GM19193 (cell line): ENCODE results near the gene SIVA1.

ENCODE experiments used
- POLR2A ChIP-seq: IDR thresholded peaks from 4 replicates; pipeline ENCODE4 v1.6.1; 2011; ENCODE audit not compliant: insufficient read depth, insufficient read length; ENCODE audit errors: extremely low read depth

The SIVA1 gene

DNA sequence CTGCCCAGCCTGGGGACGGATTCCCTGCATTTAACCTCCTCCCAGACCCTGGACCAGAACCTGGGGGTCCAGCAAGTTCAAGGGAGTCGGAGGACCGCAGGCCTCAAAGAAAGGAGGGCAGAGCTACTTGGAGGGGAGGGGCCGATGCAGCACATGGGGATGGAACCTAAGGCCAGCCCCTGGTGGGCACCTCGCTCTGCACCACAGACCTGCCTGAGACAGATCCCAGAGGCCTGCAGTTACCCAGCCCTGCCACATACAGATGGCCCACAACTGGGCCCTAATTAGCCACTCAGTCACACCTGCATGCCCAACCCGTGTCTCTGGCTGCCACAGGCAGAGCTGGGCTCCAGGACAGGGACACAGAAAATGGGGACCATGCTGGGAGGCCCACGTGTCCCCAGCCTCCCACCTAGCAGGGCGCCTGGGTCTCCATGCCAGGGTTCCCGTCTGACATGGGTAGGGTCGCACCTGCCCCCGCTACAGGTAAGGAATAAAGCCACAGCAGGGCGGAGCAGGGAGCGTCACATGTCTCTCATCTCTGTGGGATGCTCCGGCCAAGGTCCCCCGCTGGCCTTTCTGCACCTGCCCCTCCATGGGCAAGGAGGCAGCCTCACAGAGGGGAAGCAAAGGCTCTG, 25.9 kb downstream of the SIVA1 start:
- TF ChIP-seq POLR2A = no peak

DNA sequence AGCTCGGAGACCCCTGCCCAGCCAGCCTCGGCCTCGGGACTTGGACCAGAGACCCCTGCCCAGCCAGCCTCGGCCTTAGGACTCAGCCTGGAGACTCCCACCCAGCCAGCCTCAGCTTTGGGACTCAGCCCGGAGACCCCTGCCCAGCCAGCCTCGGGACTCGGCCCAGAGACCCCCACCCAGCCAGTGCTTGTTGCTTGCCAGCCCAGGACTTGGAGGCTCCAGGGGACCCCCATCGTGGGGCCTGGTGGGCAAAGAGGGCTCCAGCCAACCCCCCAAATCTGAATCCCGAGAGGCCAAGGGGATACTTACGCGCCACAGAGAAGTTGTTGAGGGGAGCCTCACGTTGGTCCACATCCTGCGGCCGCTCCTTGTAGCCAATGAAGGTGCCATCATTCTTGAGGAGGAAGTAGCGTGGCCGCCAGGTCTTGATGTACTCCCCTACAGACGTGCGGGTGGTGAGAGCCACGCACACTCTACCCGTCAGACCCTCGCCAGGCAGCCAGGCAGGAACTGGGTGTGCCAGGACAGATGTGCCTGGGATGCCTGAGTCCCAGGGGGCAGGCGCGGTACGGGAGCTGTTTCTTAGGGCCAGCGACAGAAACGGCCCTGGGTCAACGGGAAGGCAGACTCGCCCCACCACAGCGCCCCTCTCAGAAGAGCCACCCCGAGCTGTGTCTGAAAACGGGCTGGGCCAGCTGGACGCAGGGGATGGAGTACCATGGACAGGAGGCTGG, 27.0 kb downstream of the SIVA1 start:
- no peak for TF ChIP-seq POLR2A

DNA sequence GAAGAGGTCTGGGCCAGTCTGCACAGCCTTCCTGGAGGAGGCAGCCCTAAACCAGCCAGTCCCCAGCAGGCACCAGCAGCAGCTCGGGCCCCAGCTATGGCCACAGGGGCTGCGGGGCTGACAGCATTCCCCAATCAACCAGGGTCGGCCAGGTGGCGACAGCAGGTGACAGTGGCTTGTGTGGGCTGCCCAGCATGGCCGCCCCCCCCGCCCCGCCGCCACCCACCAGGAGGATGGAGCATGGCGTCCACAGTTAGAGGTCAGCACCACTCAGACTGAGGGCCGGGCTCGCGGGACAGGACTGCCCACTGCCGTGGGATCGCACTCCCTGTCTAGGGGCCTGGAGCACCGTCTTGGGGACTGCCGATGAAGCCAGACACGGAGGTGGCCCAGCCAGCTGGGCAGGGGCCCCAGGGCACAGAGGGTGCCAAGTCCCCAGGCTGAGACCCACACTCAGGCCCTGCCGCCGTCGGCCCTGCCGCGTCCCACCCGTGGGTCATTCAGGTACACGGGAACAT, 27.6 kb downstream of the SIVA1 start:
- no peak for TF ChIP-seq POLR2A

DNA sequence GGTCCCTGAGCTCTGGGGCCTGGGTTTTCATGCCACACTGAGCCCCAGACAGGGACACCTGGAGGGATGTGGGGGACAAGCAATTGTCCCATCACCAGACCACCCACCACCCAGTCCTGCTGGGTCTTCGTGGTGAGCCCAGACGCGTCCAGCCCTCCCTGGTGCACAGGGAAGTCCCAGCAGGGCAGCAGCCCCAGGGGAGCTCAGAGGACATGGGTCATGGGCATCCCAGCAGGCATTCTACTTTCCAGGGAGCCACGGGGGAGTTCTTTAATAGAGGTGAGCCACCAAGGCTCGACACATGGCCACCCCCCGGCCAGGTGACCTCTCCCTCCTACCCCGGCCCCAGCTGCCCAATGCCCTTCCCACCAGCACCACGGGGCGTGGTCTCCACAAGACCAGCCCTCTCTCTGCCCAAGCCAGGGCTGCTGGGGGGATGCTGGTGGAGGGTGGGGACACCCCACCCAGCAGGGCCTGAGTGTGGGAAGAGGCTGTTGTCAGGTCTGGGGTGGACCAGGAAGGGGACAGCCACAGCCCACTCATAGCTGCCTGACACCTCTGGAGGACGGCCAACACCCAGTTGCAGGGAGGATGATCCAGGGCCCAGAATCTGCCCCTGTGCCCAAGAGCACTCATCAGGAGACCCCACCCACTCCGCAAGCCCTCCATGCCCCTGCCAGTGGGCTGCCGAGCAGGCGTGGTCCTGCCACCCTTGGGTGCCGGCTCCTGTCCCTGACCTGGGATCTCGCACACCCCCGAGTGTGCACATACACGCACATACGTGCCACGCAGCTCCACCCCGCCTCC, 28.5 kb downstream of the SIVA1 start:
- TF ChIP-seq POLR2A = no peak

DNA sequence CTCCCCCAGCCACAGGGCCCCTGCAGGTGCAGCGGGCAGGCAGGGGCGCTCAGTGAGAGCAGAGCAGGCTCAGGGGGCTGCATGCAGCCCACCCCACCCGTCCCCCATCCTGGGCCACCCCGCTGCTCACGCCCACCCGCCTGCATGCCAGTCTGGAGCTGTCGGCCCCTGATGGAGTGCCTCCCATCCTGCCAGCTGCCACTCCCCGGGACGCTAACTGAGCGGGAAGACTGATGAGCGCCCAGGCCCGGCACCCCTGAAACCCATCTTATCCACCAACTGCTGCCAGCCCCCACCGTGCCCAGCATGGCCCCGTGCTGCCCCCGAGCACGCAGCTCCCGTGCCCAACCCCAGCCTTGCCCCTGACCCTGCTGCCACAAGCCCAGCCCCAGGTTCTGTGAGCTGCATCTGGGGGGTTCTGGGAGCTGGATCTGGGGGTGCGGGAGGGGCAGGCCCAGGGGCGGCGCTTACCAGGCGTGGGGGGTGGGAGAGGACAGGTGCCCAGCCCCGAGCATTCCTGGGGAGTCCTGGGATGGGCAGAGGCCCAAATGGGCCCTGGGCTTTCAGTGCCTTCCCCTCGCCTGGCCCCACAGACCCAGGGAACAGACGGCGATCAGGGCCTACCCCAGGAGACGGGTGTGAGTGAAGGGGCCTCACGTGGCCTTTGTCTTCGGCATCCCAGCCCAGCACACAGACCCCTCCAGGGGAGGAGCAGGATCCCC, 29.3 kb downstream of the SIVA1 start:
- no peak for TF ChIP-seq POLR2A

DNA sequence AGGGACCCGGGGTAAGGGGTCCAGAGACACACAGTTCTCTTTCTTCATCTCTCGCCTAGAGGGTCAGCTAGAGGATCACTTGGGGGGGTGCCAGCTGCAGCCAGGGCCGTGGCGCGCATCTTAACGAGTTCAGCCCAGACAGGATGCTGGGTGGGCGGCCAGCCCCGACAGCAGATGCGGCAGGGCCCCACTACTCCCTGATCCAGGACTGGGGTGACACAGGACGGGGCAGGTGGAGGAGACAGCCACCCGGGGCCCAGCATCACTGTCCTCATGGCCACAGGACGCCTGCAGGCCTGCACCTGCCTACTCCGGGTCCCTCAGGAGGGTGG, 29.8 kb downstream of the SIVA1 start:
- TF ChIP-seq POLR2A = no peak

DNA sequence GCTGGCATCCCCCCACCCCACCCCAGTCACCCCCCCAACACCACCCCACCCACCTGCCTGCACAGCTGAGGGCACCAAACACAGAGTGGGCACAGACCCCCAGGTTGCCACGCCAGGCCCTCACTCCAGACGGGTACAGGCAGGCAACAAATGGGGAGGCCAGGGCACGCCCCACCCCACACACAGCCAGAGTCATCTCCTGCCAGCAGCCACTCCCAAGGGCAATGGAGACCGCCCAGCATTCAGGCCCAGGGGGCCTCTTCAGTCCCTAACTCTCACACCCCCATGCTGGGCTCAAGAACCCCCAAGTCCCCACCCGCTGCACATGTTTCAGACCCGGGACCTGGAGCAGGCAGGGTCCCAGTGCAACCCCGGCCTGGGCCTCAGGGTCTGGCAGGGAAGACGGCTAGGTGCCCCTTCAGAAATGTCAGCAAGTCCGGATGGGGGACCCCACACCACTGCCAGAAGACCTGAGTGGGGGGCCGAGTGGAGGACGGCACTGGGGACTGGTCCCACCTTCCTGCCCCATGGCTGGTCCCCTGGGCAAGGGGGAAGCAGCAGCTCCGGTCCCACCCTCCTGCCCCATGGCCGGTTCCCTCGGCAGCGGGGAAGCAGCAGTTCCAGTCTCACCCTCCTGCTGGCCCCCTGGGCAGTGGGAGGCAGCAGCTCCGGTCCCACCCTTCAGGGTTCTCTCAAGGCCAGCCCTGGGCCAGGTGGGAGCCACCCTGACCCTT, 30.7 kb downstream of the SIVA1 start:
- TF ChIP-seq POLR2A = no peak

DNA sequence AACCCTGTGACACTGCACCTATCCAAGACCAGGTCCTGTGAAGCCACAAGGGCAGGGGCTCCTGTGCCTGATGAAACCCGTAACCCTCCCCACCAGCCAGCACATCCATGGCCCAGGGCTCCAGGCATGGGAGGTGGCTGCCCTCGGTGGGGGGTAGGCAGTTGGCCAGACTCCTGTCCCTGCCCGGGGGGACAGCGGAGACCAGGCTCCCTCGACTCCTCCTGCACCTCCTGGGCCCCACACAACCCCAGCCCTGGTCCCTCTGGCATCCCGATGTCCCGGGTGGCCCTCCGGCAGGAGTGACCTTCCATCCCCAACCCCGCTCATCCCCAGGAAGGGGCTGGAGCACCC, 31.2 kb downstream of the SIVA1 start:
- no peak for TF ChIP-seq POLR2A

DNA sequence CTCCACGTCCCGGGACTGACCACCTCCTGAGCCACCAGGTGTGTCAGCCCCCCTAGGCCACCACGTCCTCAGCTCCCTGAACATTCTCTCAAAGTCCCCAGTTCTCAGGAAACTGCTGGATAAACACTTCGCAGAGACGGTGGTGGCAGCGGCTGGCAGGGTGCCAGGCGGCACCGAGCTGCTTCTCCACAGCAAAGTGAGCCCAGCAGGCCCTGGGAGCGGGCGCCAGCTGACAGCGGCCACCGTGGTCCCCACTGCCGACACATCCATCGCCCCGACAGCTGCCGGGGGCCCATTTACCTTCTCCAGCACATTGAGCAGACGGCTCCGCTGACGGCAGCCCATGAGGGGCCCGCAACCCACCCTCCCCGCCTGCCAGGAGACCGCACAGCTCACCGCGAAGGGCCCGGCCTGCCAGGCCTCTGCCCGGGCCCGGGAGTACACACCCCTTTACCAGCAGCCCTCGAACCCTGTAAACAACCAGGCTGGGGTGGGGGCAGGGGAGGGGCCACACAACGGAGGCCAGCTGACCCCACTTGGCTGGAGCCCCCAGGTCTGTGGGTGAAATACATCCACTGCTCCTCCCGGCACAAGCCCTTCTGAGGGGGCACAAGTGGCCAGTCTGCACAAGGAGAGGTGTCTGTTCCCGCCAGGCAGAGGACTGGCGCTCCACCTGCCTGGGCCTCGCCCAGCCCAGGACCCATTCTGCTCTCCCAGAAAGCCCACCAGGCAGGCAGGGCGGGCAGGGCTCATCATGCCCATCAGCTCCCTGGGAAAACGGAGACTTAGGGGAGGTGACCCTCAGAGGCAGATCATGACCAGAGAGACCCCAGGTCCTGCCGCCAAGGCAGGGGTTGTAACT, 32.1 kb downstream of the SIVA1 start:
- no peak for TF ChIP-seq POLR2A

DNA sequence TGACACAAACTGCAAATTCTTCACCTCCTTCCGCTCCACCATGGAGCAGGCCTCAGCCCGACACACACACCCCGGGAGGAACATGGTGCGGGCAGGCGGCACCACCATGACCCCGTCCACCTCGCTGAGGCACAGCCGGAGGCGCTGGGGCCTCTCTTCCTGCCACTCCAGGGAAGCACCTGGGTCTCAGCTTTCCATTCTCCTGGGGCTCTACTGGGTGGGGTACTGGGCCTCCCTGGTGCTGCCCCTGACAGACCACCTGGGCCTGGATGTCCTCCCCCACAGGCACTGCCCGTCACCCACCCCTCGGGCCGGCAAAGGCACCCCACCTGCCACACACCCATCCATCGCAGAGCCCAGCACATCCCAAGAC, 32.7 kb downstream of the SIVA1 start:
- no peak for TF ChIP-seq POLR2A

DNA sequence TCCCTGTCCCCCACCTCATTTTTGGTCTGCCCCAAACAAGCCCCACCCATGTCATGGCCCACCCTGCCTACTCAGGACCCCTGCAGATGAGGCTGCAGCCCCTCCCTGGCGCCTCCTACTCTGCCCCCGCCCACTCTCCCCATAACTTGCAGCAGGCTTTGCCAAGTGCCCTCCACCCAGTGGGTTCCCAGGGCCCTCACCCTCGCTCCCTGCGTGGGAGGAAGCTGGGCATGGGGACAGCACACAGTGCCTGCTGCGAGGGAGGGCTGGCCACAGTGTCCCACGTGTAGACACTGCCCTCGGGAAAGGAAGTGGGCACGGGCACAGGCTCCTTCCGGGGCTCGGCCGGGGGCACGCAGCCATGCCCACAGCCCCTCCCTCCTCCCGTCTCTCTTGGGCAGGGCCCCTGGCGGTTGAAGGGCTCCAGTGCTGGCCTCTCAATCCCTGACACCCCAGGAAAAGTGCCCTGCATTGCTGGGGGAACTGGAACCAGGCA, 33.2 kb downstream of the SIVA1 start:
- no peak for TF ChIP-seq POLR2A

DNA sequence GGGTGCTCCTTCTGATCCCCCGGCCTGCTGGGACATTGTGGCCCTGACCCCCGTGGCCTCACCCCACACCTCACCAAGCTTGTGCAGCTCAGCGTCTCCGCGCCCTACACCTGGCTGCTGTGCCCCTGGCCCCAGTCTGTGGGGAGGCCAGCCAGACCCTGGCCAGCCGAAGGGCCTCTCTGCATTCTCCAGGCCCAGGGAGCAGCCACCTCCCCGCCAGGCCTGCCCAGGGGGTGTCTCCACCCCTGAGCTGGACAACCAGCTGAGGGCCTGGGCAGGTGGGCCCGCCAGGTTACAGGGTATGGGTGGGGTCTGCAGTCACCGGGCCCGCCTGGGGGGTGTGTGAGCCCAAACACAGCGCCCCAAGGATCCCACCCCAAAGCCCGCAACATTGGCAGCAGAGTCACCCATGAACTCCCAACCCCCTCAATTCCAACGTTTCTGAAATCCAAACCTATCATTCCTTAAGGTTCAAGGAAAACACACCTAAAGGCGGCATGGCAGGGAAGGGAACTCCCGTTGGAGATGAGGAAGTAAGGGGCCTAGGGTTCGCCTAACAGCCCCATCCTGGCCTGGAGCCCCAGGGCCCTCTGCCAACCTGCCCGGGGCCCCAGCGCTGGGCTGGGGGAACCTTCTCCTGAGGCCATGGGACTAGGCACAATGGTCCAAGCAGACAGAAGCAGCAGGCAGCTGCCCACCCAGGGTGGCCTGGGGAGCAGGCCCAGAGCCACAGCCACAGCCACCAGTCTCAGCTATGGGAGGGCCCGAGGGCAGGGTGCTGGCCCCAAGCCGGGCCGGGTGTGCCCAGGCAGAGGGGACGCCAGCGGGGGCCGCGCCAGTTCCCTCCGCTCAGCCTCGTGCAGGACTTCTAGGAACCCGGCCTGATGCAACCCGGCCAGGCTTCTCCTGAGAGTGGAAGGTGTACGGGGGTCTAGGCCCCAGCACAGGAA, 34.1 kb downstream of the SIVA1 start:
- TF ChIP-seq POLR2A = no peak
